DMS53 treated with DMSO at 0.1 percent for 48 hours (cell line): ENCODE measurements around the gene MSH5.

Source experiments
- DNase-seq: peaks from one replicate; lab custom pipeline; 2025; ENCODE audit not compliant: unreplicated experiment; lab: John Stamatoyannopoulos, UW

MSH5 gene

DNA sequence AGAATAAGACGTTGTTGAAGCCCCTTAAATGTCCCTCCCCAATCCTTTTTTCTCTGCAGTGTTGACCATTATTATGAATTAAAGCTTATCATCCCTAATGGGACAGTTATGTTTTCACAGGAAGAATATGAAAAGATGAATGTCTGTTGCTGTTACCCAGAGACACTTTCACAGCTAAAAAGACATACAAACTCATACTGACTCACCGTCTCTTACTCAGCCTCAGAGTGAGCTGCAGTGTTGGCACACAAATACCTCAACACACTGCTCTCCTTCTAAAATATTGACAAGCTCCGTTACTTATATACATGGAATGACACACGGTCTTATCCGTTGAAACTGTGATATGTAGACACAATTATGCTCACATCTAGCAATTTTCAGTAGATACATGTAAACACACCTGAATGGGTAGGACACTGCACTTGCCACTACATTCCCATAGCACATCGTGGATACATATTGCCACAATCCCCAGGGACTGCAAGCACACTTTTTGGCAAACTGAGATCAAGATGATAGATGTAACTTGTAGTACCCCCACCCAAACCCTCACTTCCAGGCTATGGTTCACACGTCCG, 13.0 kb downstream of the MSH5 start:
- DNase-seq: no peak

DNA sequence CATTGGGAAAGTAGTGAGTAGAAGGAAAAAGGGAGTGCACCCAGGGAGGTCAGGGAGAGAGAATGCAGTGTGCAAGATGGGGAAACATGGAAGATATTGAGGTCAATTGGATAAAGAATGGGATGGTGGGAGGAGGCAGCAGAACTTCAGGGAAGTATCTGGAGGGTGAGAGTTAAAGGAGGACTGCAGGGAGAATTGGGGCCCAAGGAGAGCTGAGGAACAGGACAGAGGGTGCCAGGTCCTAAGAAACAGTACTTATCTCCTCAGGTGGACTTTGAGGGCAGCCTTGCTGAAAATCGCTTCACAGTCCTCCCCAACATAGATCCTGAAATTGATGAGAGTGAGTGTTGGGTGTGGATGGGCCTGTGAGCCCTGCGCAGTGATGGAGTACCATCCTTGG, 18.5 kb downstream of the MSH5 start:
- no peak for DNase-seq

DNA sequence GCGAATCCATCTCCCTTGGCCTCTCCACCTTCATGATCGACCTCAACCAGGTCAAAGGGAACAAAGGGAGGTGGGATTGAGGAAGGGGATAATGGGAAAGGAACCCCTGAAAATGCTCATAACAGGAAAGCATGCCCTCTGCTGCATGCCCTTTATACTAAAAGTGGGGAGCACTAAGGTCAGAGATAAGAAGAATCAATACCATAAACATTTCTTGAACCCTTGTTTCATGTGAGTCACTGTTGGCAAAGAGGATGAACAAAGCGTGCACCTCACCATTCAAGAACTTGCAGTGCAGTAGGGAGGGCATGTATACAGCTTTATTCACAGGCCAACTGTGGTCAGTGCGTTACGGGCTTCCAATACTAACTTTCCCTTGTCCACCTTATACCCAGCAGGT, 21.0 kb downstream of the MSH5 start:
- DNase-seq: no peak

DNA sequence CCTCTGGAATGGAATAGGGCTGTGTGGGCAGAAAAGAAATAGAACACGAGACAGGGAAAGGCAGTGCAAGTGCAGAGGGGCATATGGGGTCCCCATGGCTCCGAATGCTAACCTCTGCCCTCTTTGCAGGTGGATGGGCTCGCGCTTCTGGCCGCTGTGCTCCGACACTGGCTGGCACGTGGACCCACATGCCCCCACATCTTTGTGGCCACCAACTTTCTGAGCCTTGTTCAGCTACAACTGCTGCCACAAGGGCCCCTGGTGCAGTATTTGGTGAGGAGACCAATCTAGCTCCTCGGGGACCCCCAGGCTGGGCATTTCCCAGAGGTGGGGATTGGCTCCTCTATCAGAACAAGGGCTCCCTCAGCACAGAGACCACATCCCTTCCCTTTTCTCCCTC, 21.5 kb downstream of the MSH5 start:
- no peak for DNase-seq

DNA sequence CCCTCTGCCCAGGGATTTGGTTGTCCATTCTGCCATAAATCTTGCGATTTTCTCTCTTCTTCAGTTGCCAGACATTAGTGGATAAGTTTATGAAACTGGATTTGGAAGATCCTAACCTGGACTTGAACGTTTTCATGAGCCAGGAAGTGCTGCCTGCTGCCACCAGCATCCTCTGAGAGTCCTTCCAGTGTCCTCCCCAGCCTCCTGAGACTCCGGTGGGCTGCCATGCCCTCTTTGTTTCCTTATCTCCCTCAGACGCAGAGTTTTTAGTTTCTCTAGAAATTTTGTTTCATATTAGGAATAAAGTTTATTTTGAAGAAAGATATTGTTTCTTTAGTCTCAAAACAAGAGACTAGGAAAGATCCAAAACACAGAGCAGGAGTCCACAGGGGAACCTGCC, 22.6 kb downstream of the MSH5 start, which contains the start of gene SAPCD1:
Gene SAPCD1 (plus strand): TSS at position 301 of the 400 bp plus-strand sequence. CDS start 399 bp downstream, outside the sequence.
- DNase-seq: no peak

DNA sequence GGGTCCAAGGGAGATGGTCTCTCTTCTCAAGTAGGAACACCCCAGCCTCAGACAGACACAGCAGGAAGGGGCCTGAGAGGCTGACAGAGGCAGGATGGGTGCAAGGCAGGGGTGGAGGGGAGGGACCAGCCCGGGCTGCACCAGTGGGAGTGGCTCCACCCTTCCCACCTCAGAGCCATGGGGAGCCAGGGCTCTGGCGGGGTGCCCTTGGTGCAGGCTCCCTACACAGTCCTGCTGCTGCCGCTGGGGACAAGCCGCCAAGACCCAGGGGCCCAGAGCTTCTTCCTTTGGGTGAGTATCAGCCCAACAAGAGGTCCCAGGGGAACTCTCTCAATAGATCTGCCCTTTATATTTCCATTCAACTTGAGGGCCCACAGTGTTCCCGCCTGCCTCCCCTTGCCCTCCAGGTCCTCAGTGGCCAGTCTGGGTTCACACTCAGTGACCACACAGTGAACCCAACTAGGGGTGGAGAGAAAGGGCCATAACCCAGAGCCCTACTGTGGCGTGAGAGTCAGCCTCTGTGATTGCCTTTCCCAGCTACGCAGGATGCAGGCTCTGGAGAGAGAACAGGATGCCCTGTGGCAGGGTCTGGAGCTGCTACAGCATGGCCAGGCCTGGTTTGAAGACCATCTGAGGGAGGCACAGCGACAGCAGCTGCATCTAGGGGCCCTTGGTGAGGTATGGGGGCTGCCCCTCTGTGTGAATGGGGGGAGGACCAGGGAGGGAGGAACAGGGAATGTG, 23.2 kb downstream of the MSH5 start:
- no peak for DNase-seq

DNA sequence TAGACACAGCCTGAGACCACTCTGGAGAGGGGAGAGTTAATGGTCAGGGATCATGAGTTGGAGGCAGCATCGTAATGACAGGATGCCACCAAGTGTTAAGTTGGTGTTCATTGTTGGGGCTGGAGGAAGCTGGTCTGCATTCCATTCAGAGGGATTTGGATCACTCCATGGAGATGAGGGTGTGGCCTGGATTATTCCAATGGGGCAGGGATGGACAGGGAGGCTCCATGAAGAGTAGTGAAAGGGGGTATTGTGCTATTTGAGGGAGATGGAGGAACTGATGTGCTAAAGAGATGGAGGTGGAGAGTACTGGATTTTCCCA, 23.8 kb downstream of the MSH5 start:
- DNase-seq: no peak

DNA sequence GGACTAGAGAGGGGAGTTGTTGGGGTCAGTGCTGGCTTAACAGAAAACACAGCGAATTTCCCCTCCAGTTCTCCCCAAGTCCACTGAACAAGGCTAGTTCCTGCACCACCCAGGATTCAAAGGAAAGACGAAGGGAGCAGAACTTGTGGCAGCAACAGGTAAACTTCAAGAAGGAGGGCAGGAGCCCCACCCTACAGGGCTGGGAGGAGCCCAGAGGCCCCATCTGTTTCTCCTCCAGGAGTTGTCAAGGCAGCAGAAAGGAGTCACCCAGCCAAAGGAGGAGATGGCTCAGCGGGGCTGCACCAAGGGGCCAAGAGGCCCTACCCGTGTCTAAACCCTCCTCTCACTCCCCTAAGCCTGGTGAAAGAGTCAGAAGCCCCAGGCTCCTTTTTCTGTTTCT, 24.4 kb downstream of the MSH5 start:
- no peak for DNase-seq

DNA sequence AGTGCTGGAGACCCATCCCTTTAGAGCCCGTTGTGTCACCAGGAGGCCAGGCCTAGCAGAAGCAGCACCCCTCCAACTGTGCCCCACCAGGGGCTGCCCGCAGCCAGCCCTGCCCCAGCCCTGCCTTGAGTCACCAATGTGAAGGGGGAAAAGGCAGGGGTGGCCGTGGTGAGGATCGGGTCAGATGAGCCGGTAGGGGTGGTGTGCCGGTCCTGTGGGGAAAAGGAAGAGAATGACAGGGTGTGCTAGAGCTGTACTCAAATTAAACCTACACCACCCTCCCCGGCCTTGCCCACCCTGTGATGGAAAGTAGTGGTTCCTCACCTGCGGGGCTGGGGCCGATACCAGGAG, 25.7 kb downstream of the MSH5 start:
- DNase-seq: no peak

DNA sequence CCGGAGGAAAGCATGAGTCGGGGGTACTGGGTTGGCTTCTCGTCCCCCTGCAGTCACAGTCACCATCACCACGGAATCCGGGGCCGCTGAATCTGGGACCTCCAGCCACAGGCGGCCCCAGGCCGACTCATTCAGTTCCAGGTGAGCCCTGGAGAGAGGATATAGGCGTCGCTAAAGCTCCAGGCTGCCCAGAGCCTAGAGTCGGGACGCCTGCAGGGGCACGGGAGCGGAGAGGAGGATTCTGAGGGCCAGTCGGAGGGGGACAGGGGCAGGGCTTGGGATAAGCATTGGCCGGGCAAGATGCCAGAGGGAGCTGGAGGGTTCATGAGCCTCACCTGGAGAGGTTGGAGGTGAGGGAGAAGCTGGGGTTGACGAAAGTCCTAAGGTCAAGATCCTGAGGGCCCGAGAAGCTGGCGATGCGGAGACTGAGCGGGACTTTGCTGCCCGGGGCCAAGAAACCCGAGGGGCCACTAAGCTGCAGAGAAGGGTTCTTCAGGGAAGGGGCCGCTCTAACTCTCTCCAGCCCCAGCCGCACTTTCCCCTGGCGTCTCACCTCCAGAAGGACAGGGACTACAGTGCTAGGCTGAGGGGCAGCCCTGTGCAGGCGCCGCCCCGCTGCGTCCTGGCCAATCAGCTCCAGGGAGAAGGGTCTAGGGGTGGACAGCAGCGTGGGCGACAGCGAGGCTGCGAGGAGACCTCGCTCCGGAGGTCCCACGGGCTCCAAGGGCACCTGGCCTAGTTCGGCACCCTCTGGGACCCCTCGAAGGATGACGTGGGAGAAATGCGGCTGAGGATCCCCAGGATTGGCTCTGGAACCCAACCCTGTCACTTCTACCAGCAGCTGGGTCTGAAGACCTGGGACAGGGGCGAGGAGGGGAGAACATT, 26.3 kb downstream of the MSH5 start:
- DNase-seq: peak; percentile 44

DNA sequence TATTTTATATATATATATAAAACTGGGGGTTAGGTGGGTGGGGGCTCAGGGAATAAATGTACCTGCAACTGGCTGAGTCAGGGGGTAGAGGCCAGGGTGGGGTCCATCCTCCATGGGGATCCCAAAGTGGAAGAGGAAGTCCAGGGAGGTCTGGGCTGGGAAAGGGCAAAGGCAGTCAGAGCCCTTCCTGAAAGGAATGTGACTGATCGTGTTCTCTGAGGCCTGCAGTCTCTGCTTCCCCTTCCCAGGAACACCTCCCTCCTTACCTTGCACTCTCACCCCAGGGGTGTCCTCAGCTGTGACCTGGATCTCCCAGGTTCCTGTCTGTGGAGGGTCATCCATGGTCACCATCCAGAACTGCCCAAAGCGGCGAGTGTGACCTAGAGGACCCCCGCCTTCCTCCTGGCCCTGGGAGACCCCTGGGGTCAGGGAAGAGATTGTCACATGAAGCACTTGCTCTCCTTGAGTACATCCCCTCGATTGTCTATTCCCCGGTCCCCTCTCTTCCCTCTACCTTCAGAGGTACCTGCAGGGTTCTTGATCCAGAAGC, 27.4 kb downstream of the MSH5 start:
- no peak for DNase-seq

DNA sequence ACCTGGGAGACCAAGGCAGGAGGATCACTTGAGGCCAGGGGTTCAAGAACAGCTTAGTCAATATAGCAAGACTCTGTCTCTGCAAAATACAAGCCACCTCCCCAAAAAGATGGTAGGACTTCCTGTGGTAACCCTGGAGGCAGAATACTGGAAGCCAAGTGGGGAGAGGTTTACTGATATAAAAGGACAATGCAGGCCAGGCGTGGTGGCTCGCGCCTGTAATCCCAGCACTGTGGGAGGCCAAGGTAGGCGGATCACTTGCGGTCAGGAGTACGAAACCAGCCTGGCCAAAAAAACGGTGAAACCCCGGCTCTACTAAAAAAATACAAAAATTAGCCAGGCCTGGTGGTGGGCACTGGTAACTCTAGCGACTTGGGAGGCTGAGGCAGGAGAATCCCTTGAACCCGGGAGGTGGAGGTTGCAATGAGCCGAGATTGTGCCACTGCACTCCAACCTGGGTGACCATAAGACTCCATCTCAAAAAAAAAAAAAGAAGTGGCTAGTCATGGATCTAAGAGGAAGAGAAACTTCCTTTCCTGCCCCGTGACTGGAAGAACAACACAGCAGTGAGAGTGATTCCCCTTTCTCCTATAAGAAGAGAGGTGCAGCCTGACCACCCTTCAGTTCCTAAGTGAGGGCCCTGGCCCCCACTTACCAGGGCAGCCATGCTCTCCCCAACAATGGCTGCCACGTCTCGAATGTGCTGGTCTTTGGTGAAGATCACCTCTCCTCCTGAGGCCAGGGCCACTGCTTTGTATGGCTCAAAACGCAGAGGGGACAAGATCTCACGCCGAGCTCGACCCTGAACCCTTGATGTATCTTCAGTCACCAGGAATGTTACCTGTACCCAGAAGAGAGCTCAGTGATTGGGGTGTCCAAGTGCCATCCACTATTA, 28.8 kb downstream of the MSH5 start:
- DNase-seq: no peak

DNA sequence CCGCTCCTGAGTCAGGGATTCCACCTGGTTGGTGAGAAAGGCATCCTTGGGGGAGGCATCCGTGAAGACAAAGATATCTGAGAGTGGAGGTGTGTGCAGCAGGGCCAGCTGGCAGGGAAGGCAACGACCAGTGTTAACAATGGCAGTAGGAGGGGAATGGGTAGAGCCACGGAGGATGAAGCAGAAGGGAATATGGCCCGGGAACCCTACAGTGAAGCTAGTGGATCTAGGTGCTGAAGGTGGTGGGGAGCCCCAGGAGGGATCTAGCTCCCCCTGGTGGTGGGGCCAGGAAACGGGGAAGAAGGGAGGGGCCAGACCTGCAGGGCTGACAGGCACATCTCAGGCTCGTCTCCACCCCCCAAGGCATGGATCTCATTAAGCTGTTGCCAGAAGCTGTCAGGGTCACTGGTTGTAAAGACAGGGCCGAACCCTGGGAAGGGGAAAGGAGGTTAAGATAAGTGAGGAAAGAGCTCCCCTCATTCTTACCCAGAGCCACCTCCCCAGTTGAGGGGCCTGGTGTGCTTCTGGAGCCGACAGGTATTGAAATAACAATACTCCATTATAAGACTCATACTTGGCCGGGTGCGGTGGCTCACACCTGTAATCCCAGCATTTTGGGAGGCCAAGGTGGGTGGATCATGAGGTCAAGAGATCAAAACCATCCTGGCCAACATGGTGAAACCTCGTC, 30.0 kb downstream of the MSH5 start:
- peak; percentile 83 for DNase-seq

DNA sequence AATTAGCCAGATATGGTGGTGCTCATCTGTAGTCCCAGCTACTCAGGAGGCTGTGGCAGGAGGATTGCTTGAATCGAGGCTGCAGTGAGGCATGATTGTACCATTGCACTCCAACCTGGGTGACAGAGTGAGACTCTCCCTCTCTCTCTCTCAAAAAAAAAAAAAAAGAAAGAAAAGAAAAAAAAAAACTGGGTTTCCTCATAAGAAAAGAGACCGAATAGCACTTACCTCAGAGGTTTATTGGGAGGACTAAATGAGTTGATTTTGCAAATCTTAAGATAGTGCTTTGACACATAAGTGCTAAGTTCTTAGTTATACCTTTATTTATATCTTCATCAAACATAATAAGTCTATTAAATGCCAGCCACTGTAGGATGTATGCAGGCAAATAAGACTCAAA, 31.1 kb downstream of the MSH5 start:
- no peak for DNase-seq

DNA sequence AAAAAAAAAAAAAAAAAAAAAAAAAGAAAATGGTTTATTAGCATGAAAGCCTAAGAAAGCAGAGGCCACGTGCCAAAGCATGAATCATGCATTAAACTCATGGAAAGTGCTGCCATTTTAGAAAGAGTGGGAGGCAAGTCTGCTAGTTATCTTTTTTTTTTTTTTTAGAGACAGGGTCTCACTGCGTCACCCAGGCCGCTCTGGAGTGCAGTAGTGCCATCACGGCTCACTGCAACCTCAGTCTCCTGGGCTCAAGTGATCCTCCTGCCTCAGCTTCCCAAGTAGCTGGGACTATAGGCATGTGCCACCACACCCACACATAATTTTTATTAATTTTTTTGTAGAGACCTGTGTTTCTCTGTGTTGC, 32.2 kb downstream of the MSH5 start:
- DNase-seq: no peak

DNA sequence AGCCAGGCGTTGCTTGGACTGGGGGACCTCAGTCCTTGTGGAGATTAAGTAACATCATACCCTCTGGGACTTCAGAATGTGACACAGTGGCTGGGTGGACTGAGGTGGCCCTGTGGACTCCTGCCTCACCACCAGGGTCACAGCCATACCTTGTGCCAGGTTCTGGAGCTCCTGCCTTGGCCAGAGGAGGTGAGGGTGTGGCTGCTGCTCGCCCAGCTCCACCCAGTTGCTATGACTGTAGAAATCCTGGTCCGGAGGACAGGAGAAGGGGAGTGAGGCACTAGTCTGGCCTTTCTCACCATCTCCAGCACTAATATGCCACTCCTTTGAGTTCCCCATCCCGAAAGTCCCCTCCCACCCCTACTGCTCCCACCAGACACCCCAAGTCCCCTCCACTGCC, 35.4 kb downstream of the MSH5 start:
- no peak for DNase-seq

DNA sequence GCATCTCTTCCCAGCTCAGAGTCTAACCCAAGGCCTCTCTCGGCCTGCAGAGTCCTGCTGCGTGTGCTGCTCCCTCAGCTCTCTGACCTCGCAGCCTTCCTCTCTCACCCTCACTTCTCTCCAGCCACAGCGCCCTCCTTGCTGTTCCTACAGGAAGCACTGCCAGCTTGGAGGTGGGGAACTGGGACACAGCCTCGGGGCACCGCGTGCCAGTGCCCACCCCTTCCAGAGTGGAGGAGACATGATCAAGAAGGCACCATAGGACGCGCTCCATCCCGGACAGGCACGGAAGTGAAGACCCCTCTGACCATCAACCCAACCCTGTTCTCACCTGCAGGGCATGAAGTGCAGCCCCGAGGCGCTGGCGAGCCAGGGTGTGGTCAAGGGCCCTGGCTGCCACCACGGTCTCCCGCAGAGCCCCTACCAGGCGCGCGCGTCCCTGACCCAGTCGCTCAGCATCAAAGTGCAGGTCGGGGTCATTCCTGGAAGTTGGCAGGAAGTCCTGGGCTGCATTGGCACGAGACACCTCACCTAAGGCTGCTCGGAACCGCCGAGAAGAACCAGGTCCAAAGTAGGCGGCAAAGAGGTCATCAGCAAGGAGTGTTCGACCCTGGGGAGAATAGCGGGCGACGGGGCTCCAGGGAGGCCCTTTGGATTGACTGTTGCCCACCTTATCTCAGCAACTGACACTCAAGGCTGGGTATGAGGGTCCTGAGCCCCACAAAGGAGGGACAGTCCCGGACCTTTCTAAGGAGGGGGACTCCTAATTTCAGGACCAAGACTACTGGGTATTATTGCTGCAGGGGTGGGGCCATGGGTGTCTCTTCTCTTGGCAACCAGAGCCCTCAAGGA, 36.1 kb downstream of the MSH5 start:
- DNase-seq: no peak

DNA sequence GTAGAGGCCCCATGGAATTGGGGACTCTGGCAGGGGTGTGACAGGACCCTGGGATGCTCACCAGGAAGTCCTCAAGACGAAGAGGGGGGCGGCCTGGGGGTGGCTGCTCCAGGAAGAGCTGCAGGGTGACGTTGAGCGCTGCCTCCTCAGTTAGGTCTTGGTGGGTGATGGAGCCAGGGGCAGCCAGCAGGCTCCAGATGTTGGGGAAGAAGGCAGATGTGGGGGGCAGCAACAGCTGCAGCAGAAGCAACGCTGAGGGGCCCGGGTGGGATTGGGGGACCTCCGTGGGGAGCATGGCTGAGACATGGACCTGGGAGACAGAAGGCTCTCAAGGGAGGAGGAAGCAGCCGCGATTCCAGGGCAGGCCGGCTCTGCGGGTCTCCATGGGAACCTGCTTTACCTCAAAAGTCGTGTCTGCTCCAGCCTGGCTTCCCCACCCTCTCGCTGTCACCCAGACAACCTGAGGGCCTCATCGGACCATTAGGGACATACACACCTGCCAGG, 36.7 kb downstream of the MSH5 start:
- DNase-seq: peak; percentile 74

DNA sequence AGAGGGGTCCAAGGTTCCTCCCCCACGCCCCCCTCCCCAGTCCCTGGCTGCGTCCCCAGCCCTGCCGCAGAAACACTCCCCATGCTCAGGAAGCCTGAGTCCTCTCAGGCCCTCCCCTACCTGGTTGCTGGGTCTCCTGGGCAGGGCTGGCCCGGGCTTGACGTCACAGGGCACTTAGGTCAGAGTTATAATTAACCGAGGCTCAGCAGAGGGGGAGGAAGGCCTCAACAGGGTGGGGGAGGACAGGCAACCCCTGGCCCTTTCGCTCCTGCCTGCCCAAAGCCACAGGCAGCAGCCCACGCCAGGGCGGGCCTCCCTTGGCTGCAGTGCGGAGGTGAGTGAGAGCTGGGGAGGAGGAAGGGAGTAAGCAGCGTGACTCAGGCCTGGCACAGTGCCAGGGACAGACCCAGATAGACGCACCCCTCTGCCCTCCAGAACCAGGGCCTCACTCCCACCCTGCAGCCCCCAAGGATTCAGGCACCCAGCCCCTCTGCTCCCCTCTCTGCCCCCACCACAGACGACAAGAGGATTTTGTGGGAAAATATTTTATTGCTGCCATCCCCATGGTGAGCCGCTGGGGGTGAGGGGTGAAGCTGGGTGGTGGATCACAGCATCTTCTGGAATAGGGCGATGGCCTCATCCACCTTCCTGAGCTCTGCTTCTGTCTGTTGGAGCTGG, 37.3 kb downstream of the MSH5 start, which contains the start of gene VWA7:
Gene VWA7 (minus strand): TSS at position 340 of the 678 bp plus-strand sequence. CDS start 549 bp downstream, outside the sequence.
- peak; percentile 91 for DNase-seq
